Non-pigmented ciliary epithelial cell (primary cell): Measurements from ENCODE around the gene BMPR1B.

Experiments
- DNase-seq: peaks from one replicate; pipeline ENCODE4 v3.0.0-alpha.2; 2010; ENCODE audit warnings: low read depth

Gene BMPR1B

GRCh38 chr4:94912606-94913005, 154.9 kb downstream of the BMPR1B start:
- DNase-seq = no peak

GRCh38 chr4:94913316-94913715, 155.6 kb downstream of the BMPR1B start:
- no peak for DNase-seq

GRCh38 chr4:94917146-94917545, 159.4 kb downstream of the BMPR1B start:
- DNase-seq = no peak

- DNase-seq = no peak
These were observed 160.8 kb downstream of the BMPR1B start for GRCh38 chr4:94918543-94918942.

- no peak for DNase-seq
These were observed 162.6 kb downstream of the BMPR1B start for GRCh38 chr4:94920369-94920768.

- no peak for DNase-seq
These were observed 166.8 kb downstream of the BMPR1B start for GRCh38 chr4:94924566-94924965.

GRCh38 chr4:94925764-94926347, 168.1 kb downstream of the BMPR1B start:
- no peak for DNase-seq

GRCh38 chr4:94926936-94927335, 169.2 kb downstream of the BMPR1B start:
- no peak for DNase-seq

GRCh38 chr4:94927696-94928095, 169.9 kb downstream of the BMPR1B start:
- DNase-seq = no peak

- DNase-seq = no peak
These were observed 171.9 kb downstream of the BMPR1B start for GRCh38 chr4:94929696-94930095.

- DNase-seq = no peak
These were observed 173.9 kb downstream of the BMPR1B start for GRCh38 chr4:94931626-94932025.

GRCh38 chr4:94932366-94932765, 174.6 kb downstream of the BMPR1B start:
- DNase-seq = no peak

GRCh38 chr4:94933799-94934198, 176.0 kb downstream of the BMPR1B start:
- DNase-seq = no peak

- DNase-seq = no peak
These were observed 176.4 kb downstream of the BMPR1B start for GRCh38 chr4:94934201-94934600.

- no peak for DNase-seq
These were observed 177.1 kb downstream of the BMPR1B start for GRCh38 chr4:94934864-94935263.

- no peak for DNase-seq
These were observed 179.1 kb downstream of the BMPR1B start for GRCh38 chr4:94936854-94937253.

- no peak for DNase-seq
These were observed 182.2 kb downstream of the BMPR1B start for GRCh38 chr4:94939791-94940519.

- DNase-seq = no peak
These were observed 182.8 kb downstream of the BMPR1B start for GRCh38 chr4:94940520-94940908.

GRCh38 chr4:94941706-94942105, 184.0 kb downstream of the BMPR1B start:
- DNase-seq = no peak

GRCh38 chr4:94944726-94945125, 187.0 kb downstream of the BMPR1B start:
- no peak for DNase-seq

GRCh38 chr4:94947681-94948108, 189.9 kb downstream of the BMPR1B start:
- DNase-seq = no peak

GRCh38 chr4:94954251-94954650, 196.5 kb downstream of the BMPR1B start:
- no peak for DNase-seq

- DNase-seq = no peak
These were observed 199.3 kb downstream of the BMPR1B start for GRCh38 chr4:94957030-94957429.

GRCh38 chr4:94959307-94959706, 201.6 kb downstream of the BMPR1B start:
- DNase-seq = no peak
